ENCODE results near the gene SAMMSON. TPM values are rescaled to one million over a fixed set of nuclear protein-coding genes. Genes with fewer than 3 reads are reported as not detected.

SAMMSON gene
- total and polyA plus RNA-seq, 10 of the 15 experiments (the other 5 are each of a cell fraction or from before 2014, with no cell fraction given) = not detected

DNA sequence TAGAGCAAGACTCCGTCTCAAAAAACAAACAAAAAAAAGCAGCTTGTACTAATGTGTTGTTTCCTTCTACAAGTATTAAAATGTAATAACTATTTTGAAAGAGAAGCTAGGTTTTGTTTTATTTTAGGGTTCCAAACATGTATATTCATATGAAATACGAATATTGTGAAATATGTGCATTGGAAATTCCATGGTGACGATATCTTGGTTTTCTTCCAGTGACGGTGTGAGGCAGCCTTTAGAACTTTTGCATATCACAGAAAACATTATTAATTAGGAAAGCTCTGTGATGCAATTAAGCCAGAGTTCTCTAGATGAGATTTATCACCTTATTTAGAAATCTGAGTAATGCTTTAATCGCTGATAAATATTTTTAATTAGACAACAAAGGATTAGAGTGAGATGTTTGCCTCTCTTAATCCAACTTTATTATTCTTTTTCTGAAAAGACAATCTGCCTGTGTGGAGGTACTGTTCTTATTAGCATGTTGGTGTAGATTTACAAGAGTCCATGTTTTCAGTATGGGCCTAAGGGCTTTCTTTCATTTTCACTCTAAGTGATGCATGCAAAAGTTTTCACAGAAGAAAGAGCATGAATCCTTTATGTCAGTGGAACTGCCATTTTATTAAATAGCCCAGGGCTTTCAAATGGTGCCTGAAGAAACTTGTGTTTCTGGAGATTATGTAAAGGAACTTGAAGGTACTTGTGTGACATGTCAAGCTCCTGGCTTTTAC, 37.7 kb upstream of the SAMMSON start (continued):
- TF ChIP-seq KLF5 (IDR thresholded peaks at IDR 0.05; ENCODE audit: partially characterized antibody) (no peak), BCL11A (IDR thresholded peaks at IDR 0.05; ENCODE audit: low read depth, low read length) (no peak)

DNA sequence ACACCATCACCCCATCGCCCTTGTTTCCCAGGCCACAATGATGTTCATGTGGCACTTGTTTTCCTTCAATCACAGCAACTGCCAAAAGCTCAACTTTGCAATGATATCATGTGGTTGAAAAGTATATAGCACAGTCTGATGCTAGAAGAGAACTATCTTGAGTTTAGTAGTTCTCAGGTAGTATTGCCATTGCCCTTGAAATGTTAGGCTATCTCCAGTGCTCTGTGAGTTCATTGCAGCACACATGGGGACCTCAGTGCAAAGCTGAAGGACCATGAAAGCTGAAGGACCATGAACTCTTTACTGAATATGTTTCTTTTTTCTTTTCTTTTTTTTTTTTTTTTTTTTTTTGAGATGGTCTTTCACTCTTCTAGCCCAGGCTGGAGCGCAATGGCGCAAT, 35.9 kb upstream of the SAMMSON start:
- no TSS peak for BruUV-seq (replicated peaks)
- no peak overlapping the region for H3K27ac ChIP-seq (ENCODE audit: control insufficient read depth, insufficient read depth)
- ChIA-PET POLR2A (no interaction called here), CTCF (no interaction called here), SMC1A (ENCODE audit: uncharacterized antibody, unreplicated experiment) (no interaction called here), RAD21 (ENCODE audit: unreplicated experiment) (no interaction called here)
- H3K79me2 ChIP-seq (ENCODE audit: control insufficient read depth, insufficient read depth, low read length) = no peaks in the 10 kb centered on the region
- no peak overlapping the region for H3K9ac ChIP-seq (ENCODE audit: control insufficient read depth, insufficient read depth, low read length)
- ATAC-seq (no peak), DNase-seq (ENCODE audit: low read depth, low spot score) (no peak), FAIRE-seq (no peak)
- no peaks in the 10 kb centered on the region for H3K4me1 ChIP-seq (ENCODE audit: control insufficient read depth, insufficient read depth, low read length)
- intact Hi-C loops (cut with micrococcal nuclease; ENCODE audit: unreplicated experiment) = no loop called here
- no peak overlapping the region for H3K4me3 ChIP-seq
- no peaks in the 10 kb centered on the region for H3K27me3 ChIP-seq (replicated peaks in 1 of 2; ENCODE audit: control insufficient read depth in 2 of 2, insufficient read depth in 2 of 2, low read length in 1 of 2)
- no peak overlapping the region for H2AFZ ChIP-seq (ENCODE audit: control insufficient read depth, low read depth, low read length)
- no peak overlapping the region for H3K4me2 ChIP-seq (ENCODE audit: control insufficient read depth, insufficient read depth)
- no peaks in the 10 kb centered on the region for H4K20me1 ChIP-seq (ENCODE audit: control insufficient read depth, insufficient read depth)
- in situ Hi-C loops (cut with MboI) = no loop called here
- H3K36me3 ChIP-seq (ENCODE audit: control insufficient read depth in 2 of 2, insufficient read depth in 2 of 2, low read length in 1 of 2) = no peaks in the 10 kb centered on the region
- no peaks in the 10 kb centered on the region for H3K9me3 ChIP-seq (replicated peaks; ENCODE audit: control insufficient read depth, insufficient read depth, low read length)
- WGBS (ENCODE audit: insufficient coverage, insufficient replicate concordance, low lambda C conversion rate, missing lambda C conversion rate) = 15% methylated on average over 1 of the region's 3 CpGs
- TF ChIP-seq SP1 (IDR thresholded peaks at IDR 0.05; ENCODE audit: low read depth, low read length) (no peak), SKIL (IDR thresholded peaks at IDR 0.05; ENCODE audit: low read depth, poor library complexity, severe bottlenecking) (no peak), NFXL1 (IDR thresholded peaks at IDR 0.05; ENCODE audit: borderline replicate concordance) (no peak), SMAD1 (IDR thresholded peaks at IDR 0.05; ENCODE audit: low read depth, partially characterized antibody) (no peak), REST (IDR thresholded peaks at IDR 0.05; ENCODE audit: low read depth, low read length) (no peak), ESRRA (IDR thresholded peaks at IDR 0.05; ENCODE audit: low read length) (no peak), FOXK2 (IDR thresholded peaks at IDR 0.05) (no peak), RAD51 (IDR thresholded peaks at IDR 0.05) (no peak), RELA (IDR thresholded peaks at IDR 0.05; ENCODE audit: borderline replicate concordance, partially characterized antibody) (no peak), CHD1 (IDR thresholded peaks at IDR 0.05; ENCODE audit: low read depth, low read length) (no peak), KLF5 (IDR thresholded peaks at IDR 0.05; ENCODE audit: partially characterized antibody) (no peak)
- TF ChIP-seq, protein P1, sequence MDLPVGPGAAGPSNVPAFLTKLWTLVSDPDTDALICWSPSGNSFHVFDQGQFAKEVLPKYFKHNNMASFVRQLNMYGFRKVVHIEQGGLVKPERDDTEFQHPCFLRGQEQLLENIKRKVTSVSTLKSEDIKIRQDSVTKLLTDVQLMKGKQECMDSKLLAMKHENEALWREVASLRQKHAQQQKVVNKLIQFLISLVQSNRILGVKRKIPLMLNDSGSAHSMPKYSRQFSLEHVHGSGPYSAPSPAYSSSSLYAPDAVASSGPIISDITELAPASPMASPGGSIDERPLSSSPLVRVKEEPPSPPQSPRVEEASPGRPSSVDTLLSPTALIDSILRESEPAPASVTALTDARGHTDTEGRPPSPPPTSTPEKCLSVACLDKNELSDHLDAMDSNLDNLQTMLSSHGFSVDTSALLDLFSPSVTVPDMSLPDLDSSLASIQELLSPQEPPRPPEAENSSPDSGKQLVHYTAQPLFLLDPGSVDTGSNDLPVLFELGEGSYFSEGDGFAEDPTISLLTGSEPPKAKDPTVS (IDR thresholded peaks at IDR 0.05; ENCODE audit: low read depth, low read length) = no peak

All from GM12878 (cell line).